Brain microvascular endothelial cell (primary cell): Measurements from ENCODE around the gene CDH6.

Experiments used
- DNase-seq: peaks from one replicate; pipeline ENCODE4 v3.0.0-alpha.2; 2020
- H3K27ac ChIP-seq: fragments of 250-450 bp; sonication (Bioruptor Pico); 2 replicates; pipeline ENCODE4 v1.5.1; 2020; ENCODE audit warnings: mild to moderate bottlenecking, moderate library complexity
- H3K27me3 ChIP-seq: fragments of 250-450 bp; sonication (Bioruptor Pico); replicated peaks from 2 replicates; pipeline ENCODE4 v1.5.1; 2020; ENCODE audit warnings: mild to moderate bottlenecking
- H3K36me3 ChIP-seq: fragments of 250-450 bp; sonication (Bioruptor Pico); replicated peaks from 2 replicates; pipeline ENCODE4 v1.5.1; 2020; ENCODE audit warnings: mild to moderate bottlenecking
- H3K4me3 ChIP-seq: 2 replicates; pipeline ENCODE4 v1.5.1; 2011; ENCODE audit warnings: low read depth, mild to moderate bottlenecking, control low read depth, low read length, moderate library complexity
- CTCF ChIP-seq: IDR thresholded peaks from 2 replicates; pipeline ENCODE4 v1.5.1; 2011; ENCODE audit warnings: low read depth, mild to moderate bottlenecking, moderate library complexity, low read length, control low read depth, inconsistent platforms; ENCODE audit errors: missing control alignments
- in situ Hi-C: cut with HindIII; loops from 2 replicates; pipeline ENCODE4 v1.10.0; 2017; ENCODE audit warnings: low sequenced_read_pairs, low pct_ligation_motif_present

The CDH6 gene

GRCh38 chr5:31204958-31205357 is 11.5 kb downstream of the CDH6 start:
- DNase-seq = no peak
- H3K4me3 ChIP-seq = no peak overlapping the region
- peaks cover 3% of the 10 kb centered on the region for H3K36me3 ChIP-seq
- no peaks in the 10 kb centered on the region for H3K27me3 ChIP-seq
- H3K27ac ChIP-seq = no peak overlapping the region
- no peak for TF ChIP-seq CTCF
- in situ Hi-C loops = no loop called here

GRCh38 chr5:31208043-31208442 is 14.6 kb downstream of the CDH6 start:
- in situ Hi-C loops = no loop called here
- no peak for DNase-seq
- Histone ChIP-seq H3K27me3 (no peaks in the 10 kb centered on the region), H3K4me3 (no peak overlapping the region), H3K27ac (no peak overlapping the region), H3K36me3 (peaks cover 3% of the 10 kb centered on the region)
- no peak for TF ChIP-seq CTCF

GRCh38 chr5:31209334-31209733 is 15.8 kb downstream of the CDH6 start:
- in situ Hi-C loops = no loop called here
- TF ChIP-seq CTCF = no peak
- no peak for DNase-seq
- Histone ChIP-seq H3K4me3 (no peak overlapping the region), H3K27ac (no peak overlapping the region), H3K27me3 (no peaks in the 10 kb centered on the region), H3K36me3 (peaks cover 3% of the 10 kb centered on the region)

- no peak for TF ChIP-seq CTCF
- Histone ChIP-seq H3K27ac (no peak overlapping the region), H3K4me3 (no peak overlapping the region), H3K27me3 (no peaks in the 10 kb centered on the region), H3K36me3 (peaks cover 3% of the 10 kb centered on the region)
- DNase-seq = no peak
- in situ Hi-C loops = no loop called here
These were observed 17.6 kb downstream of the CDH6 start for GRCh38 chr5:31211098-31211497.

GRCh38 chr5:31213257-31213656 is 19.8 kb downstream of the CDH6 start:
- in situ Hi-C loops = no loop called here
- no peak for DNase-seq

More at GRCh38 chr5:31213257-31213656, 19.8 kb downstream of the CDH6 start:
- no peak for TF ChIP-seq CTCF
- Histone ChIP-seq H3K27me3 (no peaks in the 10 kb centered on the region), H3K4me3 (no peak overlapping the region), H3K27ac (no peak overlapping the region), H3K36me3 (no peaks in the 10 kb centered on the region)
